KMS-11 (cell line): Measurements from ENCODE around the gene PAK2.
"Not testable (repeated sequence)": the region's sequence is repeated elsewhere in the genome, so short reads cannot be mapped to it uniquely, and the experiment has no call there.

Experiments used
- H2AFZ ChIP-seq: fragments of 200-600 bp; sonication (generic); 2 replicates; pipeline ENCODE4 v1.6.1; 2016; ENCODE audit warnings: antibody characterized with exemption, mixed run types, low read depth
- H3K27ac ChIP-seq: fragments of 200-600 bp; sonication (generic); 2 replicates; pipeline ENCODE4 v1.6.1; 2016; ENCODE audit warnings: mild to moderate bottlenecking, mixed run types
- H3K27me3 ChIP-seq: fragments of 200-600 bp; sonication (generic); 2 replicates; pipeline ENCODE4 v1.6.1; 2017; ENCODE audit warnings: mild to moderate bottlenecking, low read depth, mixed run types, moderate library complexity; ENCODE audit not compliant: insufficient read depth
- H3K36me3 ChIP-seq: fragments of 200-600 bp; sonication (generic); 2 replicates; pipeline ENCODE4 v1.6.1; 2017; ENCODE audit warnings: mild to moderate bottlenecking, mixed run types; ENCODE audit not compliant: insufficient read depth
- H3K4me1 ChIP-seq: fragments of 200-600 bp; sonication (generic); 2 replicates; pipeline ENCODE4 v1.6.1; 2016; ENCODE audit warnings: mild to moderate bottlenecking, low read depth, mixed run types; ENCODE audit not compliant: poor library complexity, severe bottlenecking
- H3K4me2 ChIP-seq: fragments of 200-600 bp; sonication (generic); 2 replicates; pipeline ENCODE4 v1.7.0; 2016; ENCODE audit warnings: mild to moderate bottlenecking, mixed run types
- H3K4me3 ChIP-seq: fragments of 200-600 bp; sonication (generic); IDR thresholded peaks from 2 replicates; pipeline ENCODE4 v1.6.1; 2017; ENCODE audit warnings: low read depth, low read length, mixed read lengths; ENCODE audit not compliant: insufficient read depth
- H3K79me2 ChIP-seq: fragments of 200-600 bp; sonication (generic); 2 replicates; pipeline ENCODE4 v1.6.1; 2016; ENCODE audit warnings: low read depth, mixed run types; ENCODE audit not compliant: insufficient read depth
- H3K9ac ChIP-seq: fragments of 200-600 bp; sonication (generic); 2 replicates; pipeline ENCODE4 v1.6.1; 2016; ENCODE audit warnings: mild to moderate bottlenecking, mixed run types
- H4K20me1 ChIP-seq: fragments of 200-600 bp; sonication (generic); 2 replicates; pipeline ENCODE4 v1.6.1; 2016; ENCODE audit warnings: mild to moderate bottlenecking, mixed run types; ENCODE audit not compliant: insufficient read depth
- CTCF ChIP-seq: fragments of 200-600 bp; sonication (generic); conservative IDR thresholded peaks from 2 replicates; pipeline ENCODE4 v1.6.1; 2017; ENCODE audit warnings: low read depth, mild to moderate bottlenecking, antibody characterized with exemption, low read length, moderate library complexity, mixed read lengths

PAK2 gene

GRCh38 chr3:196737655-196738054, 2.0 kb upstream of the PAK2 start:
- no peak overlapping the region for H3K4me2 ChIP-seq
- H3K79me2 ChIP-seq, result peaks cover 25% of the 10 kb centered on the region
- H3K36me3 ChIP-seq, result 0 out of 2 replicates have a peak, but pooled peaks cover 4% of the 10 kb centered on the region
- no peak overlapping the region for H2AFZ ChIP-seq
- H3K4me3 ChIP-seq, result no peak overlapping the region
- no peak for TF ChIP-seq CTCF
- H3K27ac ChIP-seq, result no peak overlapping the region
- H3K27me3 ChIP-seq, result no peaks in the 10 kb centered on the region
- peaks cover 16% of the 10 kb centered on the region for H3K4me1 ChIP-seq
- peaks cover 5% of the 10 kb centered on the region; the same call in 1 of the 2 replicates for H4K20me1 ChIP-seq
- no peak overlapping the region for H3K9ac ChIP-seq

DNA sequence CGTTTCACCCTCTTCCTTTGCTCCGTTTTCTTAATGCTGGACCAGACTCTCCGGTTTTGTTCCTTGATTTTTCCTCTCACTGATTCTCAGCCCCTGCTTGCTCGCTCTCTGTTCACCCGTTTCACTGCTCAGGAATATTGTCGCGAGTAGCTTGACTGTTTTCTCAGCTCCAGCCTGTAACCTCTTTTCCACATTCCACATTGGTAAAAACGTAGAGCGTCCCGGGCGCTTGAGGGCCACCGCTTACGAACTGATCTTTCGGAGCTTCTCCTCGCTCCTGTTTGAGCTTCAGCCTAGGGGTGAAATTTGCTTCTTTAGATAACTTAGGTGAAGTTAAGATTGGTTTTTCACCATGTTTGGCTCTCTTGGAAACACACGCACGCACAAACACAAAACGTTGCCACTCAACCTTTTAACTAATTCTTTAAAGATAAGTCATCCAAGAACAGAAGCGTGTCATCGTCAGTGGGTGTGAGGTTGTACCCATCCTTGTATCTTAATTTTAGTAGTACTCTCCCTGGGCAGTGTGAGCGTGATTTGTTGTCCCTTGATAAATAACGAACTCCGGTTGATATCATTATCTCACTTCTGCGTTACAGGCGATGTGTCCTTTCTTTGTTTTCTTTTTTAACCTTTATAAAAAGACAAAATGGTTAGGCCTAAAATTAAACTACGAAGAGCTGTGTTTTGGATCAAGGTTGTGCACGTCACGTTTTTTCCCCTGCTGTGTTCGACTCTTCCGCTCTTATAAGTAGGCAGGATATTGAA, 1.0 kb downstream of the PAK2 start:
- peaks cover 27% of the 10 kb centered on the region for H3K4me1 ChIP-seq
- peaks cover 55% of the 10 kb centered on the region for H3K79me2 ChIP-seq
- TF ChIP-seq CTCF, result no peak
- H3K27me3 ChIP-seq, result no peaks in the 10 kb centered on the region
- H3K4me3 ChIP-seq, result peak overlapping the region; percentile 96
- peak overlapping the region; percentile 72 for H3K4me2 ChIP-seq
- H2AFZ ChIP-seq, result peak overlapping the region; percentile 72
- peak overlapping the region; percentile 94 for H3K27ac ChIP-seq
- H3K36me3 ChIP-seq, result no peaks in the 10 kb centered on the region
- peak overlapping the region; percentile 93 for H3K9ac ChIP-seq
- H4K20me1 ChIP-seq, result peaks cover 5% of the 10 kb centered on the region; the same call in 1 of the 2 replicates

GRCh38 chr3:196741249-196741889, 1.7 kb downstream of the PAK2 start:
- H3K36me3 ChIP-seq, result peaks cover 4% of the 10 kb centered on the region; the same call in 1 of the 2 replicates
- H3K27me3 ChIP-seq, result no peaks in the 10 kb centered on the region
- peaks cover 5% of the 10 kb centered on the region; the same call in 1 of the 2 replicates for H4K20me1 ChIP-seq
- peaks cover 27% of the 10 kb centered on the region for H3K4me1 ChIP-seq
- peak overlapping the region; percentile 94 for H3K27ac ChIP-seq
- peak overlapping the region; percentile 72 for H3K4me2 ChIP-seq
- H3K79me2 ChIP-seq, result peaks cover 62% of the 10 kb centered on the region
- H3K9ac ChIP-seq, result peak overlapping the region; percentile 93; the same call in 1 of the 2 replicates
- H3K4me3 ChIP-seq, result peak overlapping the region; percentile 96
- no peak overlapping the region for H2AFZ ChIP-seq
- no peak for TF ChIP-seq CTCF

DNA sequence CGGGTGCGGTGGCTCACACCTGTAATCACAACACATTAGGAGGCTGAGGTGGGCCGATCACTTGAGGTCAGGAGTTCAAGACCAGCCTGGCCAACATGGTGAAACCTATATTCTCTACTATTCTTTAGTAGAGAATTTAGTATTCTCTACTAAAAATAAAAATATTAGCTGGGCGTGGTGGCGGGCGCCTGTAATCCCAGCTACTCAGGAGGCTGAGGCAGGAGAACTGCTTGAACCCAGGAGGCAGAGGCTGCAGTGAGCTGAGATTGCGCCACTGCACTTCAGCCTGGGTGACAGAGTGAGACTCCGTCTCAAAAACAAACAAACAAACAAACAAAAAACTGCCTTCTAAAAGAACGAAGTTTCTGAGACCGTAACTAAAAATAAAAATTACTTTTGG, 3.9 kb downstream of the PAK2 start:
- not testable (repeated sequence) for H3K36me3 ChIP-seq, H3K4me2 ChIP-seq, H2AFZ ChIP-seq, H3K9ac ChIP-seq, H3K27me3 ChIP-seq, H3K4me3 ChIP-seq, H3K27ac ChIP-seq
- Histone ChIP-seq H3K4me1 (peaks cover 27% of the 10 kb centered on the region), H4K20me1 (peaks cover 13% of the 10 kb centered on the region; the same call in 1 of the 2 replicates), H3K79me2 (peaks cover 84% of the 10 kb centered on the region)

DNA sequence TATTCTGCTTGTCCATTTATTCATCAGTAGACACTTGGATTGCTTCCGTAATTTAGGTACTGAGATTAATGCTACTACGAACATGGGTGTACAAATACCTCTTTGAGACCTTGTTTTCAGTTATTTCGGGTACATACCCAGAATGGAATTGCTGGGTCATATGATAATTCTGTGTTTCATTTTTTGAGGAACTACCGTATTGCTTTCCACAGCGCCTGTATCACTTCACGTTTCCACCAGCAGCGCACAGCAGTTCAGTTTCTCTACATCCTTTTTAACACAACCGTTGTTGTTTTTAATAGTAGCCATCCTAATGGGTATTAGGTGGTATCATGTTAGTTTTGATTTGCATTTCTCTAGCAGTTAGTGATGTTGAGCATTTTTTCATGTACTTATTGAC, 9.5 kb downstream of the PAK2 start:
- H3K4me1 ChIP-seq, result peaks cover 2% of the 10 kb centered on the region
- H3K9ac ChIP-seq, result no peak overlapping the region
- H2AFZ ChIP-seq, result no peak overlapping the region
- no peak for TF ChIP-seq CTCF
- H3K36me3 ChIP-seq, result peaks cover 5% of the 10 kb centered on the region; the same call in 1 of the 2 replicates
- H3K27ac ChIP-seq, result no peak overlapping the region
- H3K27me3 ChIP-seq, result no peaks in the 10 kb centered on the region
- H3K4me2 ChIP-seq, result no peak overlapping the region
- H3K4me3 ChIP-seq, result no peak overlapping the region
- H3K79me2 ChIP-seq, result peaks cover 96% of the 10 kb centered on the region
- H4K20me1 ChIP-seq, result peaks cover 9% of the 10 kb centered on the region; the same call in 1 of the 2 replicates
